Measurements from ENCODE around the gene NT5DC4.
A peak's percentile ranks its signal among the peaks of the same experiment; 100 is the strongest.

NT5DC4 gene

DNA sequence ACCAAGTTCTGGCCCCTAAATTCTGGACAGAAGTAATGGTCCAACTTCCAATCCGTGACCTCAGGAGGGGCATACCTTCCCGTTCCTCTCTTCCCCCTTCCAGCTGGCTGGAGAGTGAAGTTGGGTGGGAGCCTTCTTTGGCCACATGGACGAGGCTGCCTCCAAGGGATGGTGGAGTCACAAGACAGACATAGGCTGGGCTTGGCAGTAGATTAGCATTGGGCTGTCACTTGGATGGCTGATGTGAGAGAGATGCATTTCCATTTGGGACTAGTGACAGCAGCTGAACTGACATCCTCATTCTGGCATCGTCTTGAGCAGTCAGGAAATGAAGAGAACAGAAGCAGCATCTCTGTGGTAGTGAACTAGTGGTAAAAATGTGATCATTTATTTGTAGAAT, 12.6 kb downstream of the NT5DC4 start:
- ATAC-seq, result no peak
- no peak for TF ChIP-seq ESRRG (CRISPR knock-in tag; IDR thresholded peaks at IDR 0.05)
- TF ChIP-seq, protein P1, sequence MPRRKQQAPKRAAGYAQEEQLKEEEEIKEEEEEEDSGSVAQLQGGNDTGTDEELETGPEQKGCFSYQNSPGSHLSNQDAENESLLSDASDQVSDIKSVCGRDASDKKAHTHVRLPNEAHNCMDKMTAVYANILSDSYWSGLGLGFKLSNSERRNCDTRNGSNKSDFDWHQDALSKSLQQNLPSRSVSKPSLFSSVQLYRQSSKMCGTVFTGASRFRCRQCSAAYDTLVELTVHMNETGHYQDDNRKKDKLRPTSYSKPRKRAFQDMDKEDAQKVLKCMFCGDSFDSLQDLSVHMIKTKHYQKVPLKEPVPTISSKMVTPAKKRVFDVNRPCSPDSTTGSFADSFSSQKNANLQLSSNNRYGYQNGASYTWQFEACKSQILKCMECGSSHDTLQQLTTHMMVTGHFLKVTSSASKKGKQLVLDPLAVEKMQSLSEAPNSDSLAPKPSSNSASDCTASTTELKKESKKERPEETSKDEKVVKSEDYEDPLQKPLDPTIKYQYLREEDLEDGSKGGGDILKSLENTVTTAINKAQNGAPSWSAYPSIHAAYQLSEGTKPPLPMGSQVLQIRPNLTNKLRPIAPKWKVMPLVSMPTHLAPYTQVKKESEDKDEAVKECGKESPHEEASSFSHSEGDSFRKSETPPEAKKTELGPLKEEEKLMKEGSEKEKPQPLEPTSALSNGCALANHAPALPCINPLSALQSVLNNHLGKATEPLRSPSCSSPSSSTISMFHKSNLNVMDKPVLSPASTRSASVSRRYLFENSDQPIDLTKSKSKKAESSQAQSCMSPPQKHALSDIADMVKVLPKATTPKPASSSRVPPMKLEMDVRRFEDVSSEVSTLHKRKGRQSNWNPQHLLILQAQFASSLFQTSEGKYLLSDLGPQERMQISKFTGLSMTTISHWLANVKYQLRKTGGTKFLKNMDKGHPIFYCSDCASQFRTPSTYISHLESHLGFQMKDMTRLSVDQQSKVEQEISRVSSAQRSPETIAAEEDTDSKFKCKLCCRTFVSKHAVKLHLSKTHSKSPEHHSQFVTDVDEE (CRISPR knock-in tag; IDR thresholded peaks at IDR 0.05), result no peak
- TF ChIP-seq BACH2 (CRISPR knock-in tag; IDR thresholded peaks at IDR 0.05; ENCODE audit: borderline replicate concordance), result no peak
- TF ChIP-seq, protein P2, sequence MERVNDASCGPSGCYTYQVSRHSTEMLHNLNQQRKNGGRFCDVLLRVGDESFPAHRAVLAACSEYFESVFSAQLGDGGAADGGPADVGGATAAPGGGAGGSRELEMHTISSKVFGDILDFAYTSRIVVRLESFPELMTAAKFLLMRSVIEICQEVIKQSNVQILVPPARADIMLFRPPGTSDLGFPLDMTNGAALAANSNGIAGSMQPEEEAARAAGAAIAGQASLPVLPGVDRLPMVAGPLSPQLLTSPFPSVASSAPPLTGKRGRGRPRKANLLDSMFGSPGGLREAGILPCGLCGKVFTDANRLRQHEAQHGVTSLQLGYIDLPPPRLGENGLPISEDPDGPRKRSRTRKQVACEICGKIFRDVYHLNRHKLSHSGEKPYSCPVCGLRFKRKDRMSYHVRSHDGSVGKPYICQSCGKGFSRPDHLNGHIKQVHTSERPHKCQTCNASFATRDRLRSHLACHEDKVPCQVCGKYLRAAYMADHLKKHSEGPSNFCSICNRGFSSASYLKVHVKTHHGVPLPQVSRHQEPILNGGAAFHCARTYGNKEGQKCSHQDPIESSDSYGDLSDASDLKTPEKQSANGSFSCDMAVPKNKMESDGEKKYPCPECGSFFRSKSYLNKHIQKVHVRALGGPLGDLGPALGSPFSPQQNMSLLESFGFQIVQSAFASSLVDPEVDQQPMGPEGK (CRISPR knock-in tag; IDR thresholded peaks at IDR 0.05; ENCODE audit: borderline replicate concordance), result no peak
- TF ChIP-seq CSDC2 (CRISPR knock-in tag; IDR thresholded peaks at IDR 0.05), result no peak
- no peak for TF ChIP-seq ISL1 (CRISPR knock-in tag; IDR thresholded peaks at IDR 0.05)
- TF ChIP-seq ZFP3 (CRISPR knock-in tag; IDR thresholded peaks at IDR 0.05), result no peak
- TF ChIP-seq, protein P3, sequence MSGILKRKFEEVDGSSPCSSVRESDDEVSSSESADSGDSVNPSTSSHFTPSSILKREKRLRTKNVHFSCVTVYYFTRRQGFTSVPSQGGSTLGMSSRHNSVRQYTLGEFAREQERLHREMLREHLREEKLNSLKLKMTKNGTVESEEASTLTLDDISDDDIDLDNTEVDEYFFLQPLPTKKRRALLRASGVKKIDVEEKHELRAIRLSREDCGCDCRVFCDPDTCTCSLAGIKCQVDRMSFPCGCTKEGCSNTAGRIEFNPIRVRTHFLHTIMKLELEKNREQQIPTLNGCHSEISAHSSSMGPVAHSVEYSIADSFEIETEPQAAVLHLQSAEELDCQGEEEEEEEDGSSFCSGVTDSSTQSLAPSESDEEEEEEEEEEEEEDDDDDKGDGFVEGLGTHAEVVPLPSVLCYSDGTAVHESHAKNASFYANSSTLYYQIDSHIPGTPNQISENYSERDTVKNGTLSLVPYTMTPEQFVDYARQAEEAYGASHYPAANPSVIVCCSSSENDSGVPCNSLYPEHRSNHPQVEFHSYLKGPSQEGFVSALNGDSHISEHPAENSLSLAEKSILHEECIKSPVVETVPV (CRISPR knock-in tag; IDR thresholded peaks at IDR 0.05), result no peak
- TF ChIP-seq OSR1 (CRISPR knock-in tag; IDR thresholded peaks at IDR 0.05), result no peak
- TF ChIP-seq ZNF8 (CRISPR knock-in tag; IDR thresholded peaks at IDR 0.05), result no peak
- no peak for TF ChIP-seq ZFP30 (CRISPR knock-in tag; IDR thresholded peaks at IDR 0.05)
- TF ChIP-seq TOX (CRISPR knock-in tag; IDR thresholded peaks at IDR 0.05; ENCODE audit: borderline replicate concordance), result no peak
- no peak for TF ChIP-seq TCF4 (CRISPR knock-in tag; IDR thresholded peaks at IDR 0.05; ENCODE audit: borderline replicate concordance)
- TF ChIP-seq SNAI2 (CRISPR knock-in tag; IDR thresholded peaks at IDR 0.05), result no peak

DNA sequence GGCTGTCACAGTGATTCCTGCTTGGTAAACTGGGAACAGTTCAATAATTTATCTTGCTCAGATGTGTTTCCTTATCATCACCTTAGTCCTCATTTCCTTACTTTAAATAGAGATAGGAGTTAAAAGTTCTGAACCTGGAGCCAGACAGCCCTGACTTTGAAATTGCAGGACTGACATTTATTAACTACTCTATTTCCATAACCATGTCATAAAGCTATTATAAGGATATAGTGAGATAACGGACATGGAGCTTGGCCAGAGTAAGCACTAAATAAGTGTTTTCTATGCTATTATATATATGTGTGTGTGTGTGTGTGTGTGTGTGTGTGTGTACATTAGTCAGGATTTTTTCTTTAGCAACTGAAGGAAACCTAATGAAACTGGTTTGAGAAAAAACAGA, 13.1 kb downstream of the NT5DC4 start:
- no peak for TF ChIP-seq OSR1 (CRISPR knock-in tag; IDR thresholded peaks at IDR 0.05)
- peak; percentile 32; the same call in 1 of the 2 replicates for TF ChIP-seq ISL1 (CRISPR knock-in tag; IDR thresholded peaks at IDR 0.05)
- no peak for TF ChIP-seq ZNF565 (CRISPR knock-in tag; conservative IDR thresholded peaks at IDR 0.05; ENCODE audit: low read depth)
- TF ChIP-seq, protein P1 (CRISPR knock-in tag; IDR thresholded peaks at IDR 0.05), result no peak
- TF ChIP-seq, protein P3 (CRISPR knock-in tag; IDR thresholded peaks at IDR 0.05), result no peak
- no peak for TF ChIP-seq ZNF70 (CRISPR knock-in tag; IDR thresholded peaks at IDR 0.05)
- ATAC-seq, result no peak

DNA sequence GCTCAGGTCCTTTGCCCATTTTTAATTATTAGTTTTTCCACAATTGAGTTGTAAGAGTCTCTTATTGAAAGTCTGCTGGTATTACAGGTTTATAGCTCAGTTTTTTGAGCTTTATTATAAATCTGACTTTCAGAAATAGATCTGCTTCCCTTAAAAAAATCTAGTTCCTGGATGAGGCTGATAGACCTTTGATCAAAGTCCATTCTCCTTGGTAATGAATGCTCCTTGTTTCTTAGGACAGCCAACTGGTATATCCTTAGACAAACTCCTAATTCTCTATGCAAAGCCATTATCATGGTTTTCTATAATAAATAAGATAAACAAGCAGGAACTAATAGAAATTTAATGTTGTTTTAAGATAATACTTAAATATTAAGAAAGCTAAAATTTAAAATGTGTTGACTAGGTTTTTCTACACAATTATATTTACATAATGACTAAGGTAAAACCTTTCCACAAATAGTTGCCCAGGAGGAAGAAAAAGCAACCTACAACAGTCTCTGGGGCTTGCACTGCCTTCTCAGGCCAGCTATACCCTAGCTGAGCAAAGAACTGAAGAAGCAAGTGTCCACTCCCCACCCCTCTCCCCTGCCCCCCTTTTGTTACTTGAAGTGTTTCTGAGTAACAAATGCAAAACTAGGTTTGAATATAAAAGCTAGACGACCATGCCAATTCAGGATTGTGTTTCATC, 16.9 kb downstream of the NT5DC4 start:
- no peak for ATAC-seq
- TF ChIP-seq ARNTL (CRISPR knock-in tag; IDR thresholded peaks at IDR 0.05; ENCODE audit: borderline replicate concordance, low read depth) (no peak), RARB (CRISPR knock-in tag; IDR thresholded peaks at IDR 0.05) (no peak)
- TF ChIP-seq, protein P1 (CRISPR knock-in tag; IDR thresholded peaks at IDR 0.05), result no peak
- TF ChIP-seq, protein P2 (CRISPR knock-in tag; IDR thresholded peaks at IDR 0.05; ENCODE audit: borderline replicate concordance), result no peak
- TF ChIP-seq, protein P4, sequence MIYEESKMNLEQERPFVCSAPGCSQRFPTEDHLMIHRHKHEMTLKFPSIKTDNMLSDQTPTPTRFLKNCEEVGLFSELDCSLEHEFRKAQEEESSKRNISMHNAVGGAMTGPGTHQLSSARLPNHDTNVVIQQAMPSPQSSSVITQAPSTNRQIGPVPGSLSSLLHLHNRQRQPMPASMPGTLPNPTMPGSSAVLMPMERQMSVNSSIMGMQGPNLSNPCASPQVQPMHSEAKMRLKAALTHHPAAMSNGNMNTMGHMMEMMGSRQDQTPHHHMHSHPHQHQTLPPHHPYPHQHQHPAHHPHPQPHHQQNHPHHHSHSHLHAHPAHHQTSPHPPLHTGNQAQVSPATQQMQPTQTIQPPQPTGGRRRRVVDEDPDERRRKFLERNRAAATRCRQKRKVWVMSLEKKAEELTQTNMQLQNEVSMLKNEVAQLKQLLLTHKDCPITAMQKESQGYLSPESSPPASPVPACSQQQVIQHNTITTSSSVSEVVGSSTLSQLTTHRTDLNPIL (CRISPR knock-in tag; IDR thresholded peaks at IDR 0.05; ENCODE audit: low read depth), result no peak

Measured in SK-N-SH treated with all-trans-retinoic acid at 6 μM for 48 hours (cell line).